NCI-H2196 (cell line): ENCODE data around the gene HIBCH.
A peak's percentile ranks its signal among the peaks of the same experiment; 100 is the strongest.
"Not testable (repeated sequence)": the region's sequence is repeated elsewhere in the genome, so short reads cannot be mapped to it uniquely, and the experiment has no call there.

Source experiments
- DNase-seq: peaks from one replicate; lab custom pipeline; 2025; ENCODE audit not compliant: unreplicated experiment; lab: John Stamatoyannopoulos, UW

Gene HIBCH

DNA sequence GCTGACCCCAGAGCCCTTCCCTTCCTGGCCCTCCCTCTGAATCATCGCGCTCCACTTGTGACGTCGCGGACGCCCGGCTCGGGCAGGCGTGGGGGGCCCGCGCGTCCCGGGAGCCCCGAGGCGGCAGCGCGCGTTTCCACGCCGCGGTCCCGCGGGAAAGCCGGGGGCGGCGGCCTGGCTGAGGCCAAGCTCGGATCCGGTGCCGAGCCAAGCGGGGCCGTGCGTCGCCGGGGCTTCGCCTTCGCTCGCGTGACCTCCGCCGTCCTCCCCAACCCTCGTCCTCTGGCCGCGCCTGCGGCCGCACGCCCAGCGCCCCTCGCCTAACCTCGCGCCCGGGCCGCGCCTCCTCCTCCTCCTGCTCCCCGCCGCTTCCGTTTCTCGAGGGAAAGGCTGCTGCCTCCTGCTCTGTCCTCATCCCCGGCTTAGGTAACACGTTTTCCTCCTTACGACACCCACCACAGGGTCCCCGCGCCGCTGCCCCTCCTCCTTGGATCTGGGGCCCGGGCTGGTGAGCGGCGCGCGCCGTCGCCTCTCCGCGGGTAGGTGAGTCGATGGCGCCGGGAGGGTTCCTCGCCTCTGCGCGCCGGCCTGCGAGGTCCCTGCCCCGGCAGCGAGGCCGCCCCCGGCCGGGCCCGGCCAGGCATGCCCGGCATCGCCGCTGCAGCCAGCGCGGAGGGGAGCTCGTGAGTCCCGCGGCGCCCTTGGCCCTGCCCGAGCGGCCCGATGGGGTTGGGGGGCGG, 24.1 kb upstream of the HIBCH start, which contains the start of gene INPP1:
TSS of gene INPP1 (plus strand) at position 54 of the 740 bp plus-strand sequence. CDS start 16,514 bp downstream, outside the sequence.
- peak; percentile 57 for DNase-seq

GRCh38 chr2:190343089-190343535, 23.5 kb upstream of the HIBCH start:
- no peak for DNase-seq

DNA sequence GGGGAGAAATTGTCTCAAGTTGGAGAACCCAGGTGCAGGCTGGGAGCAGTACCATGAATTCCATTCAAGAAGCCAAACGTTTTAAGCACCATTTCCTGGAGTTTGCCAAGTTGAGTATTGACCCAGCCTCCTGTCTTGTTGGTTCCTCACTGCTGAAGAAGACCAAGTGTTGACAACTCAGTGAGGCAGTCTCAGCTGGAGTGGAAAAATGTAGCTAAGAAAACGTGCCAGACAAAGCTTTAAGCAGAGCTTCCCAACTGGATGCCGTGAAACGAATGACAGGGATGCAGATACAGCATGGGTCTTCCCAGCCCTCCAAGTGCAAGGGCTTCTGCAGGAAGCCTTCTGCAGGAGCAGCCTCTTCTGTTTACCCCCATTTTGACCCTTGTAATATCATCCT, 23.0 kb upstream of the HIBCH start:
- peak; percentile 14 for DNase-seq

DNA sequence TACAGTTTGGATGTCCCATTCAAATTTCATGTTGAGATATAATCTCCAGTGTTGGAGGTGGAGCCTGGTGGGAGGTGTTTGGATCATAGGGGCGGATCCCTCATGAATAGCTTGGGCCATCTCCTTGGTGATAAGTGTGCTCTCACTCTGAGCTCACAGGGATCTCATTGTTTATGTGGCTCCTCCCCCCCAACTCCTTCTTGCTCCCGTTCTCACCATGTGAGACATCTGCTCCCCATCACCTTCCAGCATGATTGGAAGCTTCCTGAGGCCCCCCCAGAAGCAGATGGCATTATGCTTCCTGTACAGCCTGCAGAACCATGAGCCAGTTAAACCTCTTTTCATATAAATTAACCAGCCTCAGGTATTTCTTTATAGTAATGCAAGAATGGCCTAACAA, 20.7 kb upstream of the HIBCH start:
- peak; percentile 27 for DNase-seq

- DNase-seq: no peak
Observed at GRCh38 chr2:190339394-190339793, 19.8 kb upstream of the HIBCH start.

GRCh38 chr2:190338453-190338852, 18.8 kb upstream of the HIBCH start:
- DNase-seq: no peak

GRCh38 chr2:190336420-190336819, 16.8 kb upstream of the HIBCH start:
- no peak for DNase-seq

- not testable (repeated sequence) for DNase-seq
Observed at GRCh38 chr2:190335584-190335983, 16.0 kb upstream of the HIBCH start.

DNA sequence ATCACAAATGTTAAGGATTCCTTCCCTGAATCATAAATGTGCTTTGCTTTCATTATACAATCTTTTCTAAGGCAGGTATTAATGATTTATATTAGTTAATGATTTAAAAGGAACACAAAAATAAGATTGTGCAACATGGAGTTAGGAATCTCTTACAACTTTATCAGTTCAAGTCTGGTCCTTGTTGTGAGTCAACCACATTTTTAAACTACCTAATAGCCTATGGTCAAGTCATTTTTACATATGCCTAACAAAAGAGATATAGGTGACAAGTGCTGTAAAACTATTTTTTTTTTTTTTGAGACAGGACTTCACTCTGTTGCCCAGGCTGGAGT, 15.6 kb upstream of the HIBCH start:
- DNase-seq: no peak

- no peak for DNase-seq
Observed at GRCh38 chr2:190334479-190335224, 15.0 kb upstream of the HIBCH start.

DNA sequence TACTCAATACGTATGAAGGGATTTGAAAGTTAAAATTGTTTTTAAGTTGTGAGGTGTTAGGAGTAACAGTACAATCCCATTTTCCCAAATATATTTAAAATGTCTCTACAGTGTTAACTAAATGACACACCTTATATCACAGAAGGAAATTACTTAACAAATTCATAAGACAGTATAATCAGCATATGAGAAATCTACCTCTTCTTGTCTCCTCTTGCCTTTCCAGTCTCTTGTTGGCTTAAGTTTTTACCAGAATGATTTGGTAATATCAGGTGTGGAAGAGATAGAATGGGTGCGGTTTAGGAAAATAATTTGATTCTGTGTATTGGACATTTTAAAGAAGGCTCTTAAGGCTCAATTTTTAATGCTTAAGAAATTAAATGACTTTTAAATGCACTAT, 14.3 kb upstream of the HIBCH start:
- DNase-seq: no peak

GRCh38 chr2:190333395-190333794, 13.8 kb upstream of the HIBCH start:
- DNase-seq: no peak

- DNase-seq: no peak
Observed at GRCh38 chr2:190328573-190329147, 9.0 kb upstream of the HIBCH start.

DNA sequence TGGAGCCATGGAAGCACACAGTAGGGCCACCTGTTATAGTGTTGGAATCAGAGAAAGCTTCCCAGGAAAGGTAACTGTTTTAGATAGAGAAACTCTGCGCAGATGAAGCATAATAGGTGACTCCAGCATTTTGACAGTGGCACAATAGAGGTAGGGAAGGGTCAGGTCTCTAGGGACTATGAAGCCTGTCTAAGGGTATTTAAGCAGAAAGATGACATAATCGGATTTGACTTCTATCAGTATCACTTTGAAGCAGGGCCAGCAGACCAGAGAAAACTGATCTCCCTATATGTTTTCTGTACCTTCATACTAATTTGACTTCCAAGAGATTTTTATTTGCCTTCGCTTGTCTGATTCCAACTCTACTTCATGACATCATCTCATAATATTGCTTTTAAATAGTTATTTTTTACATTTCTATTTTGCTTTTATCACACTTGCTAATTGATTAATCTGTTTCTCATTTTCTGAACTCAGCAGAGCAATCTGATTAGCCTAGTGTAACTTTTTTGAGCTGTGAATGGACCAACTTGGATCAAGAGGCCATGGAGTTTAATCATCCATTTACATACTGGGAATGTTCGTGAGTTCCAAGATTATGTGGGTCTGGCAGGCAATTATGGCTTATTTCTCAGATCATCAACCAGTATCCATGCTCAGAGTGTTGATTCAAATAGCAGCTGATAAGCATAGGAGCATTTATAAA, 8.4 kb upstream of the HIBCH start:
- DNase-seq: no peak

- DNase-seq: no peak
Observed at GRCh38 chr2:190325588-190325987, 6.0 kb upstream of the HIBCH start.

- DNase-seq: no peak
Observed at GRCh38 chr2:190323406-190323805, 3.8 kb upstream of the HIBCH start.

DNA sequence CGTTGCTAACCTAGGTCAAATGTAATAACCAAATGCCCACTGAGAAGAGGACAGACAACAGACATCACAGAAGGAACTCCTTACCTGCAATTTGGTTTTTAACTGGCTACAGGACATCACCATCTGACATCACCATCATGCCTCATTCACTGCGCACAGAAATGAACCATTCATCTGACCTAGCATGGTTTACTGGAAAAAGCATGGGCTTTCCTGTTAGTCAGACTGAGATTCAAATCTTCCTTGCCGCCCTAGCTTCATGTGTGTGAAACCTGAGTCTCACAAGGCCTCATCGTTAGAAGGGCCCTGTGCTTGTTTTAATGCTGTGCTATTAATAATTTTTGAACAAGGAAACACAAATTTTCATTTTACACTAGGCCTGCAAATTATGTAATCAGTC, 1.1 kb upstream of the HIBCH start:
- no peak for DNase-seq

GRCh38 chr2:190318931-190319554, 583 bp downstream of the HIBCH start:
- no peak for DNase-seq

GRCh38 chr2:190318514-190318913, 1.1 kb downstream of the HIBCH start:
- DNase-seq: no peak

DNA sequence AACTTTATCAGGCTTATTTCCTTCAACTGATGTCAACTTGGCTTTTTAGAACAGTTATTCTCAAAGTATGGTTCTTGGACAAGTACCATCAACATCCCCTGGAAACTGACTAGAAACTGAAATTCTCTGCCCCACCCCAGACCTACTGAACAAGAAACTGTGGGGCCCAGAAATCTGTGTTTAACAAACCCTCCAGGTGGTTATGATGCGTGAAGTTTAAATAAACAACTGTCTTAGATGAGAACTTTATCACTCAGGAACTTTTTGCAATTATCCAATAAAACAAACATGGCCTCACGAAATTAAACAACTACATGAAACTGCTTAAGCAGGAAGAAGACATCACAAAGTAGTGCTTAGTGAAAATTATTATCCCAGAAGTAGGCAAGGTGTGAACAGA, 4.4 kb downstream of the HIBCH start:
- no peak for DNase-seq

- no peak for DNase-seq
Observed at GRCh38 chr2:190313880-190314279, 5.7 kb downstream of the HIBCH start.
